ENCODE measurements around the gene BNC2.

DNA sequence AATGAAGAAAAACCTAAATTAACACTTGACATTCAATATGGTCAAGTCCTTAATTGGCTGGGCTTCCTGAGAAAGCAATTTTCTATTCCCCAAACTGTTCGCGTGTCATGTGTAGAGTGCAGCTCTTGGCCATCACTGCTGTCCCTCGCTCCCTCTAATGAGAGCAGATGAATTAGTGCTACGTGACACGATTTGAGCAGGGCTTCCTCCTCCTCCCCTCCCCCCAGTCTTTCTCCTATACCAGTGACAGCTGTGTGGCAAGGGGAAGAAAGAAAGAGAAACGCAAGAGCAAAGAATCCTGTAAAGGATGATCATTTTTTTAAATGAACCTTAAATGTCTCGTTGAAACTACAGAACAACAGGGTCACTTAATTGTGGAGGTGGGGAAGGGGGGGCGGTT, 159.6 kb downstream of the BNC2 start:
- TF ChIP-seq, protein P1, sequence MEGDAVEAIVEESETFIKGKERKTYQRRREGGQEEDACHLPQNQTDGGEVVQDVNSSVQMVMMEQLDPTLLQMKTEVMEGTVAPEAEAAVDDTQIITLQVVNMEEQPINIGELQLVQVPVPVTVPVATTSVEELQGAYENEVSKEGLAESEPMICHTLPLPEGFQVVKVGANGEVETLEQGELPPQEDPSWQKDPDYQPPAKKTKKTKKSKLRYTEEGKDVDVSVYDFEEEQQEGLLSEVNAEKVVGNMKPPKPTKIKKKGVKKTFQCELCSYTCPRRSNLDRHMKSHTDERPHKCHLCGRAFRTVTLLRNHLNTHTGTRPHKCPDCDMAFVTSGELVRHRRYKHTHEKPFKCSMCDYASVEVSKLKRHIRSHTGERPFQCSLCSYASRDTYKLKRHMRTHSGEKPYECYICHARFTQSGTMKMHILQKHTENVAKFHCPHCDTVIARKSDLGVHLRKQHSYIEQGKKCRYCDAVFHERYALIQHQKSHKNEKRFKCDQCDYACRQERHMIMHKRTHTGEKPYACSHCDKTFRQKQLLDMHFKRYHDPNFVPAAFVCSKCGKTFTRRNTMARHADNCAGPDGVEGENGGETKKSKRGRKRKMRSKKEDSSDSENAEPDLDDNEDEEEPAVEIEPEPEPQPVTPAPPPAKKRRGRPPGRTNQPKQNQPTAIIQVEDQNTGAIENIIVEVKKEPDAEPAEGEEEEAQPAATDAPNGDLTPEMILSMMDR (conservative IDR thresholded peaks at IDR 0.05 in 1 of 2, IDR thresholded peaks at IDR 0.05 in 1 of 2; ENCODE audit: low read depth in 1 of 2, low read length in 2 of 2) = no peak
- no peak for TF ChIP-seq EZH2 (IDR thresholded peaks at IDR 0.05; ENCODE audit: low read length, missing control alignments)

All from fibroblast of lung (primary cell).